ENCODE results near the gene GLRX2. TPM values are rescaled to one million over a fixed set of nuclear protein-coding genes. Genes with fewer than 3 reads are reported as not detected.

GLRX2 gene
- total RNA-seq, 1 experiment from 2014 or later: 40.1 TPM

DNA sequence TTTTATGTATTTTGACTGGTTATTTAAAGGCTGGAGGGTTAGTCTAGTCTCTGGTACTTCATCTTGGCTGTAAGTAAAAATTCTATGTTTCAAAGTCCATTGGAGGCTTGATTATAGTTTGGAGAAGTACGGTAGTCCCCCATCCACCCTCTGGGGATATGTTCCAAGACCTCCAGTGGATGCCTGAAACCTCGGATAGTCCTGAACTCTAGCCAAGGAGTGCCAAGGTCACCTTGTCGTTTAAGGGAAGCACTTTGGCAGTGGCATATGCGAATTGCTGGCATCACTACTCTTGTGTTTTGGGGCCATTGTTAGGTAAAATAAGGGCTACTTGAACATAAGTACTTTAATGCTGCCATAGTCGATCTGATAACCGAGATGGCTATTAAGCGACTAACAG, 35.0 kb upstream of the GLRX2 start:
- no peaks in the 10 kb centered on the region for H3K9me3 ChIP-seq (ENCODE audit: control insufficient read depth, insufficient read depth, low read depth, low read length)
- peaks cover 56% of the 10 kb centered on the region for H3K36me3 ChIP-seq (ENCODE audit: control insufficient read depth, insufficient read depth, low read length)
- no peak overlapping the region for H3K27ac ChIP-seq (ENCODE audit: low read length)
- no peaks in the 10 kb centered on the region for H3K4me1 ChIP-seq (ENCODE audit: control insufficient read depth, insufficient read depth, low read length)
- no TSS peak for BruUV-seq (replicated peaks)
- no peak overlapping the region for H3K4me3 ChIP-seq (ENCODE audit: low read depth in 2 of 2, low read length in 2 of 2)
- POLR2A ChIA-PET: no interaction called here
- CTCF ChIA-PET: no interaction called here
- no peak for TF ChIP-seq POLR2AphosphoS5 (IDR thresholded peaks at IDR 0.05; ENCODE audit: low read depth, low read length)
- no peaks in the 10 kb centered on the region for H3K27me3 ChIP-seq (ENCODE audit: control insufficient read depth, insufficient read depth, low read length)
- no peak for ATAC-seq
- intact Hi-C loops (cut with micrococcal nuclease; ENCODE audit: unreplicated experiment) (no loop called here), in situ Hi-C loops (cut with HindIII; ENCODE audit: low pct_unique_long_range_greater_than_20kb, low sequenced_read_pairs) (no loop called here)
- DNase-seq (ENCODE audit: low read depth, low spot score): no peak

- in situ Hi-C loops (cut with HindIII; ENCODE audit: low pct_unique_long_range_greater_than_20kb, low sequenced_read_pairs): no loop called here
- TF ChIP-seq, protein P1, sequence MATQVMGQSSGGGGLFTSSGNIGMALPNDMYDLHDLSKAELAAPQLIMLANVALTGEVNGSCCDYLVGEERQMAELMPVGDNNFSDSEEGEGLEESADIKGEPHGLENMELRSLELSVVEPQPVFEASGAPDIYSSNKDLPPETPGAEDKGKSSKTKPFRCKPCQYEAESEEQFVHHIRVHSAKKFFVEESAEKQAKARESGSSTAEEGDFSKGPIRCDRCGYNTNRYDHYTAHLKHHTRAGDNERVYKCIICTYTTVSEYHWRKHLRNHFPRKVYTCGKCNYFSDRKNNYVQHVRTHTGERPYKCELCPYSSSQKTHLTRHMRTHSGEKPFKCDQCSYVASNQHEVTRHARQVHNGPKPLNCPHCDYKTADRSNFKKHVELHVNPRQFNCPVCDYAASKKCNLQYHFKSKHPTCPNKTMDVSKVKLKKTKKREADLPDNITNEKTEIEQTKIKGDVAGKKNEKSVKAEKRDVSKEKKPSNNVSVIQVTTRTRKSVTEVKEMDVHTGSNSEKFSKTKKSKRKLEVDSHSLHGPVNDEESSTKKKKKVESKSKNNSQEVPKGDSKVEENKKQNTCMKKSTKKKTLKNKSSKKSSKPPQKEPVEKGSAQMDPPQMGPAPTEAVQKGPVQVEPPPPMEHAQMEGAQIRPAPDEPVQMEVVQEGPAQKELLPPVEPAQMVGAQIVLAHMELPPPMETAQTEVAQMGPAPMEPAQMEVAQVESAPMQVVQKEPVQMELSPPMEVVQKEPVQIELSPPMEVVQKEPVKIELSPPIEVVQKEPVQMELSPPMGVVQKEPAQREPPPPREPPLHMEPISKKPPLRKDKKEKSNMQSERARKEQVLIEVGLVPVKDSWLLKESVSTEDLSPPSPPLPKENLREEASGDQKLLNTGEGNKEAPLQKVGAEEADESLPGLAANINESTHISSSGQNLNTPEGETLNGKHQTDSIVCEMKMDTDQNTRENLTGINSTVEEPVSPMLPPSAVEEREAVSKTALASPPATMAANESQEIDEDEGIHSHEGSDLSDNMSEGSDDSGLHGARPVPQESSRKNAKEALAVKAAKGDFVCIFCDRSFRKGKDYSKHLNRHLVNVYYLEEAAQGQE (IDR thresholded peaks at IDR 0.05; ENCODE audit: insufficient read depth in 1 of 2, low read depth in 2 of 2, low read length in 1 of 2): no peak
- TF ChIP-seq, protein P2, sequence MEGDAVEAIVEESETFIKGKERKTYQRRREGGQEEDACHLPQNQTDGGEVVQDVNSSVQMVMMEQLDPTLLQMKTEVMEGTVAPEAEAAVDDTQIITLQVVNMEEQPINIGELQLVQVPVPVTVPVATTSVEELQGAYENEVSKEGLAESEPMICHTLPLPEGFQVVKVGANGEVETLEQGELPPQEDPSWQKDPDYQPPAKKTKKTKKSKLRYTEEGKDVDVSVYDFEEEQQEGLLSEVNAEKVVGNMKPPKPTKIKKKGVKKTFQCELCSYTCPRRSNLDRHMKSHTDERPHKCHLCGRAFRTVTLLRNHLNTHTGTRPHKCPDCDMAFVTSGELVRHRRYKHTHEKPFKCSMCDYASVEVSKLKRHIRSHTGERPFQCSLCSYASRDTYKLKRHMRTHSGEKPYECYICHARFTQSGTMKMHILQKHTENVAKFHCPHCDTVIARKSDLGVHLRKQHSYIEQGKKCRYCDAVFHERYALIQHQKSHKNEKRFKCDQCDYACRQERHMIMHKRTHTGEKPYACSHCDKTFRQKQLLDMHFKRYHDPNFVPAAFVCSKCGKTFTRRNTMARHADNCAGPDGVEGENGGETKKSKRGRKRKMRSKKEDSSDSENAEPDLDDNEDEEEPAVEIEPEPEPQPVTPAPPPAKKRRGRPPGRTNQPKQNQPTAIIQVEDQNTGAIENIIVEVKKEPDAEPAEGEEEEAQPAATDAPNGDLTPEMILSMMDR (IDR thresholded peaks at IDR 0.05): no peak
- TF ChIP-seq POLR2AphosphoS5 (IDR thresholded peaks at IDR 0.05; ENCODE audit: low read depth, low read length): no peak
- no peak for TF ChIP-seq TCF7L2 (IDR thresholded peaks at IDR 0.05; ENCODE audit: low read depth, low read length)
- TF ChIP-seq SIN3A (IDR thresholded peaks at IDR 0.05; ENCODE audit: borderline replicate concordance, insufficient read depth, low read depth, low read length): no peak
- H3K27ac ChIP-seq (ENCODE audit: low read length): no peak overlapping the region
- no TSS peak for BruUV-seq (replicated peaks)
- H3K4me3 ChIP-seq (ENCODE audit: low read depth in 2 of 2, low read length in 2 of 2): no peak overlapping the region
- ATAC-seq (no peak), DNase-seq (ENCODE audit: low read depth, low spot score) (no peak)
- CTCF ChIA-PET: no interaction called here
- no peaks in the 10 kb centered on the region for H3K4me1 ChIP-seq (ENCODE audit: control insufficient read depth, insufficient read depth, low read length)
- no peaks in the 10 kb centered on the region for H3K9me3 ChIP-seq (ENCODE audit: control insufficient read depth, insufficient read depth, low read depth, low read length)
- intact Hi-C loops (cut with micrococcal nuclease; ENCODE audit: unreplicated experiment): no loop called here
- H3K36me3 ChIP-seq (ENCODE audit: control insufficient read depth, insufficient read depth, low read length): peaks cover 50% of the 10 kb centered on the region
- no peaks in the 10 kb centered on the region for H3K27me3 ChIP-seq (ENCODE audit: control insufficient read depth, insufficient read depth, low read length)
- POLR2A ChIA-PET: no interaction called here
Observed at GRCh38 chr1:193131266-193131860, 26.1 kb upstream of the GLRX2 start.

DNA sequence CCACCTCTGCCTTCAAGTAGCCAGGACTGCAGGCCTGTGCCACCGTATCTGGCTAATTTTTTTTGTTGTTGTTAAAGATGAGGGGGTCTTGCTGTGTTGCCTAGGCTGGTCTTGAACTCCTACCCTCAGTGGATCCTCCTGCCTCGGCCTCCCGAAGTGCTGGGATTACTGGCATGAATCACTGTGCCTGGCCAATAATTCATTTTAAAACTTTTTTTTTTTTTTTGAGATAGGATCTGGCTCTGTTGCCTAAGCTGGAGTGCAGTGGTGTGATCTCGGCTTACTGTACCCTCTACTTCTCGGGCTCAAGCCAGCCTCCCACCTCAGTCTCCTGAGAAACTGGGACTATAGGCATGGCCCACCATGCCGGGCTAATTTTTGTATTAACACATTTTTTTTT, 20.2 kb upstream of the GLRX2 start:
- Histone ChIP-seq H3K4me3 (ENCODE audit: low read depth in 2 of 2, low read length in 2 of 2) (no peak overlapping the region), H3K27me3 (ENCODE audit: control insufficient read depth, insufficient read depth, low read length) (no peaks in the 10 kb centered on the region), H3K4me1 (ENCODE audit: control insufficient read depth, insufficient read depth, low read length) (peaks cover 17% of the 10 kb centered on the region), H3K36me3 (ENCODE audit: control insufficient read depth, insufficient read depth, low read length) (peaks cover 22% of the 10 kb centered on the region), H3K27ac (ENCODE audit: low read length) (no peak overlapping the region), H3K9me3 (ENCODE audit: control insufficient read depth, insufficient read depth, low read depth, low read length) (no peaks in the 10 kb centered on the region)
- TF ChIP-seq TCF7L2 (IDR thresholded peaks at IDR 0.05; ENCODE audit: low read depth, low read length) (no peak), POLR2AphosphoS5 (IDR thresholded peaks at IDR 0.05; ENCODE audit: low read depth, low read length) (no peak), SIN3A (IDR thresholded peaks at IDR 0.05; ENCODE audit: borderline replicate concordance, insufficient read depth, low read depth, low read length) (no peak)
- TF ChIP-seq, protein P1 (IDR thresholded peaks at IDR 0.05; ENCODE audit: insufficient read depth in 1 of 2, low read depth in 2 of 2, low read length in 1 of 2): no peak
- TF ChIP-seq, protein P2 (IDR thresholded peaks at IDR 0.05): no peak
- POLR2A ChIA-PET: no interaction called here
- no TSS peak for BruUV-seq (replicated peaks)
- in situ Hi-C loops (cut with HindIII; ENCODE audit: low pct_unique_long_range_greater_than_20kb, low sequenced_read_pairs) (no loop called here), intact Hi-C loops (cut with micrococcal nuclease; ENCODE audit: unreplicated experiment) (no loop called here)
- CTCF ChIA-PET: no interaction called here
- DNase-seq (ENCODE audit: low read depth, low spot score): no peak
- no peak for ATAC-seq
